GM18505 (cell line): ENCODE data around the gene LTBP3.

Source experiments
- ATAC-seq: cut with Tn5 transposase; IDR thresholded peaks from one replicate; pipeline ENCODE4 v1.9.1; 2021; ENCODE audit not compliant: unreplicated experiment
- POLR2A ChIP-seq: IDR thresholded peaks from 4 replicates; pipeline ENCODE4 v1.6.1; 2011; ENCODE audit warnings: borderline replicate concordance; ENCODE audit not compliant: insufficient read depth, insufficient read length; ENCODE audit errors: extremely low read depth

The LTBP3 gene

GRCh38 chr11:65558002-65558929 lies at the start of gene LTBP3:
LTBP3 (minus strand) TSS chr11:65558359; CDS start chr11:65557959, 400 bp downstream.
- no peak for ATAC-seq
- TF ChIP-seq POLR2A = no peak

DNA sequence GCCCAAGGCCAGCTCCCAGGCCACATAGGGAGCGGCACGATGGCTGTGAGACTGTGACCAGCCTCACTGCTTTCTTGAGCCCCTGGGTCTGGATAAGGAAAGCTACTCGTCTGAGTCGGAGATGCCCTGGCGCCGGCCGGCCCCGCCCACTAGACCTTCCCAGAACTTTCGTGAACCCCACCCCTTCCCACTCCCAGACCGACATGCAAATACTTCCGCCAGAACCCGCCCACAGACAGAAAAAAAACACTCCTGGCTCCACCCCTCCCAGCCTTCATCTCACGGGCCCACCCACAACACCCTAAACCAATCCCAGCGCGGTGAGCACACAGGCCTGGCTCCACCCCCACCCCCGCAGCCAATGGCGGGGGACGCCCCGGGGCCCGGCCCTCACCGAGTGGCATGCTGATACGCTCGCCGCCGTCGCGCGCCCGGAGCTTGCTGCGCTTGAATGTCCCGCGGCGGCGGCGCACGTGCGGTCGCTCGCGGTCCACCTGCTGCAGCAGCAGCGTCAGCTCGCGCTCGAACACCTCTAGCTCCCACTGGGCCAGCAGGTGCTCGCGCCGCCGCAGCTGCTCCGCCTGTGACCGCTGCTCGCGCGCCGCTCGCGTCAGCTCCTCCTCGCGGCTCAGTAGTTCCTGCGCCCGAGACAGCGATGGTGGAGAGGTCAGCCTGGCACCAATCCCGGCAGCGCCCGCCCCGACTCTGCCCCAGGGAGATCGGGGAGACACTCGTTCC lies 48.9 kb upstream of the LTBP3 start:
- TF ChIP-seq POLR2A = no peak
- ATAC-seq = no peak

DNA sequence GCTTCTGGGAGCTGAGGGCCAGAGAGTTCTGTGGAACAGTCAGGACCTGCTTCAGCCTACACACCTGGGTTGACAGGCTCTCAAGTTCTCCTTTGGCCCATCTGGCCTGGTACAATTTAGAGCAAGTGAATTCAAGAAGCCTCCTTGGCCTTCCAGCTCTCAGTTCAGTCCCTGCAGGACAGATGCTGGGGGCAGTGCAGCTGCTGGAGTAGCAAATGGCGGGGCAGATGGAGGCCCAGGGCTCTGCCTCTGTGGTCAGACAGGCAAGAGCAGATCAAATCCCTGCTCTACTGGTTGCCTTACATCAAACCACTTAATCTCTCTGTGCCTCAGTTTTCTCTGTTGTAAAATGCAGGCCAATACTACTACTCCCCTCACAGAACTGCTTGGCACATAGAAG lies 46.1 kb upstream of the LTBP3 start:
- TF ChIP-seq POLR2A = no peak
- ATAC-seq = no peak

- no peak for TF ChIP-seq POLR2A
- no peak for ATAC-seq
Measured at GRCh38 chr11:65599955-65600246, 41.7 kb upstream of the LTBP3 start.

GRCh38 chr11:65599216-65599954 lies 41.2 kb upstream of the LTBP3 start:
- no peak for TF ChIP-seq POLR2A
- no peak for ATAC-seq

DNA sequence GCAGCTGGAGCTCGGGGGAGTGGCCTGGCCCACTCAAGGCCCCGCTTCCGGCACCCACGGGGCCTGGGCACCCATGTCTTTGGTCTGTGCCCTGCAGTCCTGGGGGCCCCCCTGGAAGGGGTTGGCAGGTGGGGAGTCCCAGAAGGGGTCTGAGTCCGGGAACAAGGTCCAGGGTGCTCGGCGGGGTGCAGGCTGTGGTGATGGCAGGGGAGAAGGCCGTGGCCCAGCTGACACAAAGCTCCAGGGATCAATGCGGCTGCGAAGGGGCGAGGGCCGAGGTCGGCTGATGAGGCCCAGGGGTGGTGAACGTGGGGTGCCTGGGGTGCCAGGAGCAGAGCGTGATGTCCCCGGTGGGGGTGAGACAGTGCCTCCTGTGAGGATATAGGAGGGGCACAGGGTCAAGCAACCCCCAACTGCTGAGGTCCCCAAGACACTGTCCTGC lies 40.1 kb upstream of the LTBP3 start:
- no peak for ATAC-seq
- no peak for TF ChIP-seq POLR2A

- no peak for TF ChIP-seq POLR2A
- ATAC-seq = no peak
Measured at GRCh38 chr11:65596520-65596919, 38.4 kb upstream of the LTBP3 start.

GRCh38 chr11:65595543-65596281 lies 37.6 kb upstream of the LTBP3 start, which contains the start of gene KCNK7:
KCNK7 (minus strand) TSS chr11:65595800; CDS start chr11:65595772, 28 bp downstream.
- ATAC-seq = no peak
- TF ChIP-seq POLR2A = no peak

DNA sequence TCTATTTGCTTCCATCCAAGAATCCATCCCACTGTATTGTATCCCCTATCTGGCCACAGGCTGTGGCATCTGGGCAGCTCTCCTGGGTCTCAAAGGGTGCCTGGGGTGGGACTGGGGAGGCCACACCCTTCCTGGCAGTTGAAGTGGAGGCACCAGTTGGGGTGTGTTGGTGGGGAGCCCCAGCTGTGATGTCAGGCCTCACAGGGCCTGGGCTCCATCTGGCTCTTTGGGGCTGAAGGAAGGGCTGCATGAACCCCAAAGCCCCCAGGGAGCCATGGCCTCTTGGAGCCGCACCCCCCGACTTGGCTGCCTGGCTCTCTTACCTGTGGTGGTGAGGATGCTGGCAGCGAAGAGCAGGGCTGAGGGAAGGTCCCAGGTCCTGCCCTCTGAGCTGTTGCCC lies 37.0 kb upstream of the LTBP3 start:
- no peak for TF ChIP-seq POLR2A
- no peak for ATAC-seq

GRCh38 chr11:65593518-65594414 lies 35.6 kb upstream of the LTBP3 start:
- TF ChIP-seq POLR2A = peak; percentile 35
- no peak for ATAC-seq

GRCh38 chr11:65592858-65593517 lies 34.8 kb upstream of the LTBP3 start:
- no peak for ATAC-seq
- TF ChIP-seq POLR2A = no peak
